ENCODE measurements around the gene ATP10A. TPM values are rescaled to one million over a fixed set of nuclear protein-coding genes. Genes with fewer than 3 reads are reported as not detected.

ATP10A gene
- total RNA-seq, 1 experiment from 2014 or later, result 2.1 TPM

GRCh38 chr15:25883463-25884259 lies 20.5 kb upstream of the ATP10A start (continued):
- TF ChIP-seq, protein P1, sequence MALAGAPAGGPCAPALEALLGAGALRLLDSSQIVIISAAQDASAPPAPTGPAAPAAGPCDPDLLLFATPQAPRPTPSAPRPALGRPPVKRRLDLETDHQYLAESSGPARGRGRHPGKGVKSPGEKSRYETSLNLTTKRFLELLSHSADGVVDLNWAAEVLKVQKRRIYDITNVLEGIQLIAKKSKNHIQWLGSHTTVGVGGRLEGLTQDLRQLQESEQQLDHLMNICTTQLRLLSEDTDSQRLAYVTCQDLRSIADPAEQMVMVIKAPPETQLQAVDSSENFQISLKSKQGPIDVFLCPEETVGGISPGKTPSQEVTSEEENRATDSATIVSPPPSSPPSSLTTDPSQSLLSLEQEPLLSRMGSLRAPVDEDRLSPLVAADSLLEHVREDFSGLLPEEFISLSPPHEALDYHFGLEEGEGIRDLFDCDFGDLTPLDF (CRISPR knock-in tag; IDR thresholded peaks at IDR 0.05), result no peak
- TF ChIP-seq, protein P2, sequence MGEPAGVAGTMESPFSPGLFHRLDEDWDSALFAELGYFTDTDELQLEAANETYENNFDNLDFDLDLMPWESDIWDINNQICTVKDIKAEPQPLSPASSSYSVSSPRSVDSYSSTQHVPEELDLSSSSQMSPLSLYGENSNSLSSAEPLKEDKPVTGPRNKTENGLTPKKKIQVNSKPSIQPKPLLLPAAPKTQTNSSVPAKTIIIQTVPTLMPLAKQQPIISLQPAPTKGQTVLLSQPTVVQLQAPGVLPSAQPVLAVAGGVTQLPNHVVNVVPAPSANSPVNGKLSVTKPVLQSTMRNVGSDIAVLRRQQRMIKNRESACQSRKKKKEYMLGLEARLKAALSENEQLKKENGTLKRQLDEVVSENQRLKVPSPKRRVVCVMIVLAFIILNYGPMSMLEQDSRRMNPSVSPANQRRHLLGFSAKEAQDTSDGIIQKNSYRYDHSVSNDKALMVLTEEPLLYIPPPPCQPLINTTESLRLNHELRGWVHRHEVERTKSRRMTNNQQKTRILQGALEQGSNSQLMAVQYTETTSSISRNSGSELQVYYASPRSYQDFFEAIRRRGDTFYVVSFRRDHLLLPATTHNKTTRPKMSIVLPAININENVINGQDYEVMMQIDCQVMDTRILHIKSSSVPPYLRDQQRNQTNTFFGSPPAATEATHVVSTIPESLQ (CRISPR knock-in tag; IDR thresholded peaks at IDR 0.05), result no peak
- TF ChIP-seq, protein P3, sequence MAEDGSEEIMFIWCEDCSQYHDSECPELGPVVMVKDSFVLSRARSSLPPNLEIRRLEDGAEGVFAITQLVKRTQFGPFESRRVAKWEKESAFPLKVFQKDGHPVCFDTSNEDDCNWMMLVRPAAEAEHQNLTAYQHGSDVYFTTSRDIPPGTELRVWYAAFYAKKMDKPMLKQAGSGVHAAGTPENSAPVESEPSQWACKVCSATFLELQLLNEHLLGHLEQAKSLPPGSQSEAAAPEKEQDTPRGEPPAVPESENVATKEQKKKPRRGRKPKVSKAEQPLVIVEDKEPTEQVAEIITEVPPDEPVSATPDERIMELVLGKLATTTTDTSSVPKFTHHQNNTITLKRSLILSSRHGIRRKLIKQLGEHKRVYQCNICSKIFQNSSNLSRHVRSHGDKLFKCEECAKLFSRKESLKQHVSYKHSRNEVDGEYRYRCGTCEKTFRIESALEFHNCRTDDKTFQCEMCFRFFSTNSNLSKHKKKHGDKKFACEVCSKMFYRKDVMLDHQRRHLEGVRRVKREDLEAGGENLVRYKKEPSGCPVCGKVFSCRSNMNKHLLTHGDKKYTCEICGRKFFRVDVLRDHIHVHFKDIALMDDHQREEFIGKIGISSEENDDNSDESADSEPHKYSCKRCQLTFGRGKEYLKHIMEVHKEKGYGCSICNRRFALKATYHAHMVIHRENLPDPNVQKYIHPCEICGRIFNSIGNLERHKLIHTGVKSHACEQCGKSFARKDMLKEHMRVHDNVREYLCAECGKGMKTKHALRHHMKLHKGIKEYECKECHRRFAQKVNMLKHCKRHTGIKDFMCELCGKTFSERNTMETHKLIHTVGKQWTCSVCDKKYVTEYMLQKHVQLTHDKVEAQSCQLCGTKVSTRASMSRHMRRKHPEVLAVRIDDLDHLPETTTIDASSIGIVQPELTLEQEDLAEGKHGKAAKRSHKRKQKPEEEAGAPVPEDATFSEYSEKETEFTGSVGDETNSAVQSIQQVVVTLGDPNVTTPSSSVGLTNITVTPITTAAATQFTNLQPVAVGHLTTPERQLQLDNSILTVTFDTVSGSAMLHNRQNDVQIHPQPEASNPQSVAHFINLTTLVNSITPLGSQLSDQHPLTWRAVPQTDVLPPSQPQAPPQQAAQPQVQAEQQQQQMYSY (CRISPR knock-in tag; IDR thresholded peaks at IDR 0.05), result no peak
- TF ChIP-seq, protein P4, sequence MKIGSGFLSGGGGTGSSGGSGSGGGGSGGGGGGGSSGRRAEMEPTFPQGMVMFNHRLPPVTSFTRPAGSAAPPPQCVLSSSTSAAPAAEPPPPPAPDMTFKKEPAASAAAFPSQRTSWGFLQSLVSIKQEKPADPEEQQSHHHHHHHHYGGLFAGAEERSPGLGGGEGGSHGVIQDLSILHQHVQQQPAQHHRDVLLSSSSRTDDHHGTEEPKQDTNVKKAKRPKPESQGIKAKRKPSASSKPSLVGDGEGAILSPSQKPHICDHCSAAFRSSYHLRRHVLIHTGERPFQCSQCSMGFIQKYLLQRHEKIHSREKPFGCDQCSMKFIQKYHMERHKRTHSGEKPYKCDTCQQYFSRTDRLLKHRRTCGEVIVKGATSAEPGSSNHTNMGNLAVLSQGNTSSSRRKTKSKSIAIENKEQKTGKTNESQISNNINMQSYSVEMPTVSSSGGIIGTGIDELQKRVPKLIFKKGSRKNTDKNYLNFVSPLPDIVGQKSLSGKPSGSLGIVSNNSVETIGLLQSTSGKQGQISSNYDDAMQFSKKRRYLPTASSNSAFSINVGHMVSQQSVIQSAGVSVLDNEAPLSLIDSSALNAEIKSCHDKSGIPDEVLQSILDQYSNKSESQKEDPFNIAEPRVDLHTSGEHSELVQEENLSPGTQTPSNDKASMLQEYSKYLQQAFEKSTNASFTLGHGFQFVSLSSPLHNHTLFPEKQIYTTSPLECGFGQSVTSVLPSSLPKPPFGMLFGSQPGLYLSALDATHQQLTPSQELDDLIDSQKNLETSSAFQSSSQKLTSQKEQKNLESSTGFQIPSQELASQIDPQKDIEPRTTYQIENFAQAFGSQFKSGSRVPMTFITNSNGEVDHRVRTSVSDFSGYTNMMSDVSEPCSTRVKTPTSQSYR (CRISPR knock-in tag; IDR thresholded peaks at IDR 0.05), result no peak
- TF ChIP-seq, protein P5, sequence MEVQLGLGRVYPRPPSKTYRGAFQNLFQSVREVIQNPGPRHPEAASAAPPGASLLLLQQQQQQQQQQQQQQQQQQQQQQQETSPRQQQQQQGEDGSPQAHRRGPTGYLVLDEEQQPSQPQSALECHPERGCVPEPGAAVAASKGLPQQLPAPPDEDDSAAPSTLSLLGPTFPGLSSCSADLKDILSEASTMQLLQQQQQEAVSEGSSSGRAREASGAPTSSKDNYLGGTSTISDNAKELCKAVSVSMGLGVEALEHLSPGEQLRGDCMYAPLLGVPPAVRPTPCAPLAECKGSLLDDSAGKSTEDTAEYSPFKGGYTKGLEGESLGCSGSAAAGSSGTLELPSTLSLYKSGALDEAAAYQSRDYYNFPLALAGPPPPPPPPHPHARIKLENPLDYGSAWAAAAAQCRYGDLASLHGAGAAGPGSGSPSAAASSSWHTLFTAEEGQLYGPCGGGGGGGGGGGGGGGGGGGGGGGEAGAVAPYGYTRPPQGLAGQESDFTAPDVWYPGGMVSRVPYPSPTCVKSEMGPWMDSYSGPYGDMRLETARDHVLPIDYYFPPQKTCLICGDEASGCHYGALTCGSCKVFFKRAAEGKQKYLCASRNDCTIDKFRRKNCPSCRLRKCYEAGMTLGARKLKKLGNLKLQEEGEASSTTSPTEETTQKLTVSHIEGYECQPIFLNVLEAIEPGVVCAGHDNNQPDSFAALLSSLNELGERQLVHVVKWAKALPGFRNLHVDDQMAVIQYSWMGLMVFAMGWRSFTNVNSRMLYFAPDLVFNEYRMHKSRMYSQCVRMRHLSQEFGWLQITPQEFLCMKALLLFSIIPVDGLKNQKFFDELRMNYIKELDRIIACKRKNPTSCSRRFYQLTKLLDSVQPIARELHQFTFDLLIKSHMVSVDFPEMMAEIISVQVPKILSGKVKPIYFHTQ (CRISPR knock-in tag; IDR thresholded peaks at IDR 0.05), result no peak
- no peak for TF ChIP-seq GABPB1 (CRISPR knock-in tag; IDR thresholded peaks at IDR 0.05)

- Mint-ChIP-seq H3K27ac (no peak overlapping the region), H3K36me3 (peaks cover 14% of the 10 kb centered on the region), H3K4me1 (peaks cover 6% of the 10 kb centered on the region; the same call in 1 of the 2 replicates), H3K4me3 (no peak overlapping the region), H3K27me3 (ENCODE audit: low read depth) (no peaks in the 10 kb centered on the region), H3K9me3 (peaks cover 22% of the 10 kb centered on the region)
- no peak for TF ChIP-seq SMAD3 (CRISPR knock-in tag; IDR thresholded peaks at IDR 0.05; ENCODE audit: borderline replicate concordance)
- TF ChIP-seq, protein P1 (CRISPR knock-in tag; IDR thresholded peaks at IDR 0.05), result no peak
- TF ChIP-seq FOXP1 (CRISPR knock-in tag; IDR thresholded peaks at IDR 0.05; ENCODE audit: borderline replicate concordance), result no peak
- no peak for TF ChIP-seq SOX15 (CRISPR knock-in tag; IDR thresholded peaks at IDR 0.05)
- no peak for TF ChIP-seq ZMAT4 (CRISPR knock-in tag; IDR thresholded peaks at IDR 0.05)
- no peak for TF ChIP-seq ZNF423 (CRISPR knock-in tag; IDR thresholded peaks at IDR 0.05)
- TF ChIP-seq ZNF219 (CRISPR knock-in tag; IDR thresholded peaks at IDR 0.05; ENCODE audit: borderline replicate concordance), result no peak
- no peak for TF ChIP-seq ZNF396 (CRISPR knock-in tag; IDR thresholded peaks at IDR 0.05; ENCODE audit: borderline replicate concordance)
- no peak for TF ChIP-seq MAX (CRISPR knock-in tag; IDR thresholded peaks at IDR 0.05)
- TF ChIP-seq, protein P5 (CRISPR knock-in tag; IDR thresholded peaks at IDR 0.05), result no peak
- ATAC-seq (no peak), DNase-seq (ENCODE audit: low spot score) (no peak)
- CTCF ChIA-PET, result no interaction called here
- POLR2A ChIA-PET, result no interaction called here
Measured at GRCh38 chr15:25882466-25882865, 19.3 kb upstream of the ATP10A start.

Data from WTC11 (cell line).